GM12878 (cell line): ENCODE measurements around the gene TTC39B. TPM values are rescaled to one million over a fixed set of nuclear protein-coding genes. Genes with fewer than 3 reads are reported as not detected.

ENCODE experiments used
- ATAC-seq: fragments of 200-7000 bp; cut with Tn5 transposase; 3 replicates; pipeline ENCODE4 v1.9.1; 2020; ENCODE audit warnings: mild to moderate bottlenecking, moderate library complexity
- BruUV-seq: library from RNA; stranded (reverse); fragments of 400-500 nt; replicated peaks from 2 replicates; lab custom pipeline; 2021; lab: Mats Ljungman, UMichigan
- CTCF ChIA-PET: fragments of 300-600 bp; sonication (Branson Sonifier 250); formaldehyde crosslinking; extraction: SDS; loops from one replicate; lab custom pipeline; 2021; ENCODE audit warnings: inconsistent platforms; lab: Yijun Ruan, JAX
- POLR2A ChIA-PET: fragments of 350-600 bp; formaldehyde crosslinking; extraction: SDS; loops from one replicate; lab custom pipeline; 2021; ENCODE audit warnings: inconsistent platforms; lab: Charles Lee
- RAD21 ChIA-PET: fragments of 300-600 bp; sonication (Branson Sonifier 250); formaldehyde crosslinking; loops from one replicate; lab custom pipeline; 2023; ENCODE audit warnings: antibody characterized with exemption; ENCODE audit not compliant: unreplicated experiment; lab: Charles Lee
- SMC1A ChIA-PET: fragments of 300-600 bp; sonication (Branson Sonifier 250); formaldehyde crosslinking; loops from one replicate; lab custom pipeline; 2023; ENCODE audit not compliant: unreplicated experiment, uncharacterized antibody; lab: Charles Lee
- DNase-seq: peaks from one replicate; pipeline ENCODE4 v3.0.0-alpha.2; 2011; ENCODE audit warnings: low read depth, low spot score
- FAIRE-seq: peaks from 3 replicates; lab custom pipeline; 2011; peaks lifted over from hg19 to GRCh38; lab: Jason Lieb, UNC
- H2AFZ ChIP-seq: 2 replicates; pipeline ENCODE4 v1.6.0; 2011; ENCODE audit warnings: low read depth, low read length, control low read depth; ENCODE audit not compliant: control insufficient read depth
- H3K27ac ChIP-seq: 2 replicates; pipeline ENCODE4 v1.5.1; 2011; ENCODE audit warnings: control low read depth; ENCODE audit not compliant: control insufficient read depth, insufficient read depth
- H3K27me3 ChIP-seq, 2 experiments: replicated peaks in 1 of 2; 2 replicates each; pipeline versions ENCODE4 v1.6.0 to v1.6.1; 2011; ENCODE audit warnings: low read length in 1 of 2; ENCODE audit not compliant: control insufficient read depth in 2 of 2, insufficient read depth in 2 of 2
- H3K36me3 ChIP-seq, 2 experiments: 2 replicates each; pipeline ENCODE4 v1.5.1; 2011; ENCODE audit warnings: low read length in 1 of 2; ENCODE audit not compliant: control insufficient read depth in 2 of 2, insufficient read depth in 2 of 2
- H3K4me1 ChIP-seq: 2 replicates; pipeline ENCODE4 v1.6.1; 2011; ENCODE audit warnings: mild to moderate bottlenecking, low read length, moderate library complexity, mixed read lengths; ENCODE audit not compliant: control insufficient read depth, insufficient read depth
- H3K4me2 ChIP-seq: 2 replicates; pipeline ENCODE4 v1.6.0; 2011; ENCODE audit warnings: control low read depth; ENCODE audit not compliant: control insufficient read depth, insufficient read depth
- H3K4me3 ChIP-seq: fragments of 200-600 bp; sonication (generic); 2 replicates; pipeline ENCODE4 v1.5.1; 2016
- H3K79me2 ChIP-seq: 2 replicates; pipeline ENCODE4 v1.6.0; 2011; ENCODE audit warnings: low read length; ENCODE audit not compliant: control insufficient read depth, insufficient read depth
- H3K9ac ChIP-seq: 2 replicates; pipeline ENCODE4 v1.8.0; 2011; ENCODE audit warnings: low read length, control low read depth, mixed read lengths; ENCODE audit not compliant: control insufficient read depth, insufficient read depth
- H3K9me3 ChIP-seq: replicated peaks from 3 replicates; pipeline ENCODE4 v1.5.1; 2011; ENCODE audit warnings: mild to moderate bottlenecking, low read length; ENCODE audit not compliant: control insufficient read depth, insufficient read depth
- H4K20me1 ChIP-seq: 2 replicates; pipeline ENCODE4 v1.6.0; 2011; ENCODE audit not compliant: control insufficient read depth, insufficient read depth
- E2F4 ChIP-seq: IDR thresholded peaks from 2 replicates; pipeline ENCODE4 v1.6.1; 2012; ENCODE audit warnings: low read depth, low read length, improper control_type of control experiment
- EGR1 ChIP-seq, 2 experiments: IDR thresholded peaks; 1 replicate in 1 of 2; 2 replicates in 1 of 2; pipeline ENCODE4 v1.6.1; 2011 to 2012; ENCODE audit warnings: low read depth in 2 of 2, low read length in 2 of 2, borderline replicate concordance in 1 of 2, mild to moderate bottlenecking in 1 of 2, moderate library complexity in 1 of 2
- FOS ChIP-seq: IDR thresholded peaks from 3 replicates; pipeline ENCODE4 v1.6.1; 2011; ENCODE audit warnings: borderline replicate concordance; ENCODE audit not compliant: insufficient read length; ENCODE audit errors: extremely low read depth
- IKZF1 ChIP-seq: fragments of 450-650 bp; conservative IDR thresholded peaks from 2 replicates; pipeline ENCODE4 v1.6.1; 2017; ENCODE audit warnings: antibody characterized with exemption, mild to moderate bottlenecking
- NFYB ChIP-seq: IDR thresholded peaks from 2 replicates; pipeline ENCODE4 v1.6.1; 2011; ENCODE audit warnings: low read depth, mild to moderate bottlenecking, low read length, improper control_type of control experiment, moderate library complexity; ENCODE audit not compliant: insufficient read depth
- RCOR1 ChIP-seq: conservative IDR thresholded peaks from 2 replicates; pipeline ENCODE4 v1.6.1; 2012; ENCODE audit warnings: low read depth, low read length, improper control_type of control experiment
- SP1 ChIP-seq: IDR thresholded peaks from one replicate; pipeline ENCODE4 v1.6.1; 2011; ENCODE audit warnings: low read depth, low read length
- SRF ChIP-seq, 2 experiments: IDR thresholded peaks; 2 replicates each; pipeline ENCODE4 v1.6.1; 2011; ENCODE audit warnings: low read depth in 2 of 2, low read length in 2 of 2, mild to moderate bottlenecking in 1 of 2, moderate library complexity in 1 of 2
- ZNF217 ChIP-seq: fragments of 450-650 bp; IDR thresholded peaks from 2 replicates; pipeline ENCODE4 v1.6.1; 2017; ENCODE audit warnings: antibody characterized with exemption, mild to moderate bottlenecking
- ZNF622 ChIP-seq: fragments of 450-650 bp; IDR thresholded peaks from 2 replicates; pipeline ENCODE4 v1.6.1; 2017; ENCODE audit warnings: mild to moderate bottlenecking, inconsistent platforms
- WGBS: methylation state at CpG from one replicate; pipeline ENCODE4 v1.1.6; 2016; ENCODE audit warnings: low lambda C conversion rate; ENCODE audit not compliant: insufficient replicate concordance, insufficient coverage; ENCODE audit errors: missing lambda C conversion rate; 5-methylcytosine and 5-hydroxymethylcytosine counted together
- in situ Hi-C: fragments of 300-500 bp; cut with MboI; formaldehyde crosslinking; loops from 9 replicates; pipeline ENCODE4 v1.14.3; 2018; ENCODE audit warnings: mixed read lengths
- intact Hi-C: fragments of 100-400 bp; cut with micrococcal nuclease; formaldehyde crosslinking; loops from one replicate; pipeline ENCODE4 v1.14.2; 2022; ENCODE audit not compliant: unreplicated experiment
- polyA plus RNA-seq, 11 experiments: library from polyadenylated mRNA; depleted of rRNA in 4 of 11; unstranded in 6 of 11; stranded (reverse) in 5 of 11; fragments of >200 nt; fragmentation: Nextera tagmentation in 4 of 11; fragmentation: Illumina TruSeq in 1 of 11; extraction: Ambion mirVana in 4 of 11; extraction: Trizol in 1 of 11; gene quantifications; 1 replicate in 1 of 11; 2 replicates in 10 of 11; pipeline versions ENCODE4 v1.2.1 to v1.2.3, GENCODE V29; 2011 to 2016; ENCODE audit warnings: inconsistent platforms in 2 of 11, missing spikeins in 2 of 11, low read depth in 1 of 11
- total RNA-seq, 4 experiments: library from RNA; depleted of rRNA in 3 of 4; stranded (reverse); fragments of >200 nt in 3 of 4; fragmentation: Illumina TruSeq in 1 of 4; extraction: Trizol in 1 of 4; gene quantifications; 2 replicates each; pipeline versions ENCODE4 v1.2.1 to v1.2.3, GENCODE V29; 2013 to 2021

Gene TTC39B
- total and polyA plus RNA-seq, 10 of the 15 experiments (the other 5 are each of a cell fraction or from before 2014, with no cell fraction given) = 0.68 to 2.5 (median 1.5) TPM

DNA sequence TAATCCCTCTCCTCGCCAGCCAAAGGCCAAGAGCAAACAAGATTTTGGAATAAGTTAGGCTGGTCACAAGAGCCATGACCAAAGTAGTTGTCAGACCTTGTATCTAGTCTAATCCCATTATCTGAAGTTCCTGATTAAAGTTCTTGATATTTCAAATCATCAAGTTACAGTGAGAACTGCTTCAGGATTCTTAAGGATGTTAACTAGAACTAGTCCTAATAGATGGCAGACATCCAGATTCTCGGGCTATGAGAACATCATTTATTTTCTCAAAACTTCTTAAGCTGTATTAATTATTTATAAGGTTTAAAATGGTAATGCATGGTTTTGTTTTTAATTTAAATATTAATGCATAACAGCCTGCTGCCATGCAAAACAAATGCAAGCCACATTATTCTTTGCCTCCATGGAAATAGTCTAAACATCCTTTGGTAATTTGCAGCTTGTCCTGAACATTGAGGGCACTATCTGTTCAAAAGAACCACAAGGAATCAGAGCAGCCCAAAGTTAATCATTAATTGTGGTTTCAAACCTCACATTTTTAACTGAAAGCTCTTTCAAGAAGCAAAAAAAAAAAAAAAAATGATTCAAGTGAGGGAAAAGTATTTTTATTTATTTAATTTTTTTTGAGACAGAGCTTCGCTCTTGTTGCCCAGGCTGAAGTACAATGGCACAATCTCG, 95.1 kb downstream of the TTC39B start:
- Histone ChIP-seq H3K4me2 (no peak overlapping the region), H3K4me3 (no peak overlapping the region), H3K27me3 (no peaks in the 10 kb centered on the region), H3K27ac (no peak overlapping the region), H3K79me2 (no peaks in the 10 kb centered on the region), H4K20me1 (no peaks in the 10 kb centered on the region), H3K36me3 (no peaks in the 10 kb centered on the region), H2AFZ (no peak overlapping the region), H3K4me1 (no peaks in the 10 kb centered on the region), H3K9ac (no peak overlapping the region), H3K9me3 (no peaks in the 10 kb centered on the region)
- intact Hi-C loops = loop anchor here (1.0 to 5.0 kb wide), 4 partner anchors 20 to 395 kb away; no protein-coding TSS in a partner anchor
- DNase-seq (no peak), FAIRE-seq (no peak), ATAC-seq (no peak; the same call in 1 of the 3 replicates)
- SMC1A ChIA-PET = interaction anchor here (0.6 to 3.2 kb wide), 24 partner anchors 12 to 428 kb away, joined by 3 to 27 read pairs (median 4); no protein-coding TSS in a partner anchor
- TF ChIP-seq FOS (no peak), IKZF1 (no peak), ZNF622 (no peak), EGR1 (IDR thresholded peaks at IDR 0.05; ENCODE audit: borderline replicate concordance in 1 of 2, low read depth in 2 of 2, low read length in 2 of 2) (no peak), NFYB (no peak), SRF (IDR thresholded peaks at IDR 0.05; ENCODE audit: low read depth in 2 of 2, low read length in 2 of 2) (no peak), ZNF217 (no peak), RCOR1 (no peak), E2F4 (no peak), SP1 (no peak)
- POLR2A ChIA-PET = interaction anchor here (0.6 to 0.9 kb wide), 4 partner anchors 20 to 375 kb away, joined by 3 to 8 read pairs (median 4); no protein-coding TSS in a partner anchor
- WGBS = 63% methylated on average over 4 of the region's 4 CpGs
- RAD21 ChIA-PET = interaction anchor here (0.6 to 4.3 kb wide), 11 partner anchors 10 to 411 kb away, joined by 3 to 26 read pairs (median 5); no protein-coding TSS in a partner anchor
- no TSS peak for BruUV-seq
- CTCF ChIA-PET = interaction anchor here (0.6 to 7.0 kb wide), 30 partner anchors 8 to 708 kb away, joined by 3 to 149 read pairs (median 4); partner anchors contain the start of gene TTC39B
- in situ Hi-C loops = loop anchor here (10.0 kb wide), 1 partner anchor 403 kb away; no protein-coding TSS in a partner anchor
